Stimulated activated CD4-positive, alpha-beta T cell treated with anti-CD3 and anti-CD28 coated beads, Interleukin-15, amount 100 ng/mL, for 1 hour (primary cell): ENCODE measurements around the gene PXDC1.

Experiments
- DNase-seq, 2 donors: peaks; one replicate each; pipeline ENCODE4 v3.0.0-alpha.2; 2020; ENCODE audit warnings: low read depth in 1 of 2, low spot score in 1 of 2

Gene PXDC1, protein sequence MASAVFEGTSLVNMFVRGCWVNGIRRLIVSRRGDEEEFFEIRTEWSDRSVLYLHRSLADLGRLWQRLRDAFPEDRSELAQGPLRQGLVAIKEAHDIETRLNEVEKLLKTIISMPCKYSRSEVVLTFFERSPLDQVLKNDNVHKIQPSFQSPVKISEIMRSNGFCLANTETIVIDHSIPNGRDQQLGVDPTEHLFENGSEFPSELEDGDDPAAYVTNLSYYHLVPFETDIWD

DNA sequence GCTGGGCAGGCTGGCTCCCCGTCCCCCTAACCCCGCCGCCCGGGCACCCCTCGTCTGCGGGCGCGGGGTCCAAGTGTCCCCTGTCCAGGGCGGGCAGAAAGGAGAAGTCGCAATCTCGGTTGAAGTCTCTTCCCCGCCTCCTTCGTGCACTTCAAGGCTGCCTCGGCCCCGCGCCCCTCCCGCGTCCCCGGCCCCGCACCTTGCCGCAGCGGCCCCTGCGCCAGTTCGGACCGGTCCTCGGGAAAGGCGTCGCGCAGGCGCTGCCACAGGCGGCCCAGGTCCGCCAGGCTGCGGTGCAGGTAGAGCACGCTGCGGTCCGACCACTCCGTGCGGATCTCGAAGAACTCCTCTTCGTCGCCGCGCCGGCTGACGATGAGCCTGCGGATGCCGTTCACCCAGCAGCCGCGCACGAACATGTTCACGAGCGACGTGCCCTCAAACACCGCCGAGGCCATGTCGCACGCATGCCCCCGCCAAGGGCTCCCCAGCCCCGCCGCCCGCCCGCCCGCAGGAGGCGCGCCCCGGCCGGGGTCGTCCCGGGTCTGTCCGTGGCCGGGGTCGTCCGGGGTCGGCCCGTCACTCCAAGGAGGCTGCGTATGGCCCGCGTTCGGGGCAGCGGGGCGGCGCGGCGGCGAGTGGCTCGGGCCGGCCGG is at the start of gene PXDC1:
PXDC1 (minus strand) TSS at position 637 of the 653 bp plus-strand sequence; CDS start at position 455, 182 bp downstream.
- no peak for DNase-seq

DNA sequence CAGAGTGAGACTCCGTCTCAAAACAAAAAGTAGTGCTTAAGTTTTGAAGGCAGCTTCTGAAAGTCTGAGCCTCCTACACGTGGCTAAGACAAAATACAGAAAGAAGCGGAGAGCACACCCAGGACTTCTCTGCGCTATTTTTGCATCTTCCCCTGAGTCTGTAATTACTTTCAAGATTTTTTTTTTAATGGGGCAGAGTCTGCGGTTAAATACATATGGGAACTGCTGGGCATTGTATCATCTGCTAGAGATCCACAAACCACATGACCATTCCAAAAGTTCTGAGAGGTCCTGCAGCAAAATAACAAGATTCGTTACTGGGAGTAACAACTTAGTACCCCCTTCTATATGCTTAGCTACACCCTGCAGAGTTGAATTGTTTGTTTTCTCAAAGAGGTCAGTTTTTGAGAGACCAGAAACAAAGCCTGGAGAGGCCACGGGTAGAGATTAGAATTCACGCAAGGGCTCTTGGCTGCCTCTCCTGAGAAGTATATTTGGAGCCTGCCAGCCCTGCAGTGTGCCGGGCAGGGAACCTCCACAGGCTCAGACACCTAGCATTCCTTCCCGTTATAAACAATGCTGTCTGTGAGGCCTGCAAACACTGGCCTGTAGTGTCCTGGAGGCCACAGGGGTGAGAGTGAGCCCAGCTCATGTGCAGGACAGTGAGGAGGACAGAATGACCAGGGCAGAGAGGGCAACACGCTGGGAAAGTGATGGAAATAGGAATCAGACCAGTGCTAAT is 49.5 kb upstream of the PXDC1 start:
- DNase-seq = no peak

DNA sequence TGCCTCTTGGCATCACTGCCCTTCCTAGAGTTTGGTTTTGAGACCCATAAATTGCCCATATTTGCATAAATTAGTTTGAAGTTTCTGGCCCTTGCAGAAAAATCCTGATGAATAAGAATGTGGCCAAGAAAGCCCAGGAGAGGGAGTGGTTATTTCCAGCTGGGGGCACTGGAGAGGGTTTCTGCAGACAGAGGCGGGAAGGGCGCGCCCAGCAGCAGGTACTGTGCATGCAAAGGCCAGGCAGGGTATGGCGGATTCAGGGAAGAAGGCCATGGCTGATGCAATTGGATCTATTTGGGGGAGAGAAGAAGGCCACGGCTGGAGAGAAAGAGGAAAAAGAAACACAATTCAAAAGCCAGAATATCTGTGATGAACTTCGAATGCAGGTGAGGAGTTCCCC is 48.2 kb upstream of the PXDC1 start:
- no peak for DNase-seq

DNA sequence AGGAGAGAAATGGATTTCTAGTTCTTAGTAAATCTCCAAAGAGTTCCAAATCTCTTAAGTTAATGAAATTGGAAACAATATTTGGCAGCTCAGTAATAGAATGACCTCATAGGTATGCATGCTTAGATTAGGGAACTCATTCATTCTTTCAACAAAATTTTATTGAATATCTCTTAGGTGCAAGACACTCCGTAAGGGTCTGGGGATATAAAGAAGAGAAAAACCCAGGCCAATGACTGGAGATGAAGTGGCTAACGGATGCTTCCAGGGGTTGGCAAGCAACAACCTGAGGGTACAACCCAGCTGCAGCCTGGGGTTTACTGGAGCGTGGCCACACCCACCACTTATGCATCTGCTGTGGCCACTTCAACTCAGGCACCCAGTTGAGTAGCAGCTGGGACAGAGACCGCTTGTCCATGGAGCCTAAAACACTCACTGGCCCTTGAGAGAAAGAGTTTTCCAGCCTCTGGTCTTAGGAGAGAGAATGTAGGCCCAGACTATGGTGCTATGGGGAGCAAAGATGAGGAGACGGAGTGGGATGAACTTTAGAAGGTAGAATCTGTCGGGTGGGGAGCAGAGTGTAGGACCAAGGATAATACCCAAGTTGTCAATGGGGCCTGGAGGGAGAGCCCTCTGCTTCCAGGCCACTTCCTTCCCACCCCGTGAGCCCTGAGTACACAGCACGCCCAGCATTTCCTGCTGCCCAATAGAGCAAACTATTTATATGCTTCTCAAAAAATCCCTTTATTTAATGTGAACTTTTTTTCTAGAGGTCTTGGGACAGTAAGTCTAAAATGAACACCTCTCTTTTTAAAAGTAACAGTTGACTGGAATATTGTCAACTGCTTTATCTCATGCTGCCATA is 46.8 kb upstream of the PXDC1 start:
- no peak for DNase-seq

DNA sequence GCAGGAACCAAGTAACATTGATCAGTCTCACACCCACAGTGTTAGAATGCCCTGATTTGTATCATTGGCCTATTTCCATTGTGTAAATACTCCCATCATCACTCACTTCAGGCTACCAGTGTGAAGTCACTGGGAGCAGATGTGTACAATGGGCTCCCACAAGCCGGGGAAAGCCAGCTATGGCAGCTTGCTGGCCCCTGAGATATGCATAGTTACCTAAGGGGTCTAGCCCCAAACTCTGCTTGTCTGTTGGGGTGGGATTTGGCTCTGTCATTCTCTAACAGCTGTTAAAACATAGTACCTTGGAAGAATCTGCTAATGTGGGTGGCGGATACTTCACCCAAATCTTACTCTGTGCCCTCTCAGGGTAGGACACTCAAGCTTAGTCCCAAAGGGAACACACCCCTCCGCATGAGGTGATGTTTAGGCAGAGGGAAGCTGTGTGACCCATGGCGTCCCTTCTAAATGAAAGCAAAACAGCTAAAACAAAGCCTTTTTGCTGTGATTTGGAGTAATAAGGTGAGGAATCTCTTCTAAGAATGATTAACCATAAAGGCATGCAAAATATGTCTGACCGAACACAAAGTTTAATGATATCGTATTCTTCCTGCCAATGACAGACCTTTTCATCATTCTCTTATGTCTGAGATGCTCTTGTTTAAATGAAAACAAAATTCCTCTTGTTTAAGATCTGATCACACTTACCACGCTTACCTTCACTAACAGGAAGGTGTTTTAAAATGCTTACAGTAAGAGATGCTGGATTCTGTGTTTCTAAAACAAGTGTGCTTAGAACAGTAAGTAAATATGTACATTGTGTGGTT is 45.9 kb upstream of the PXDC1 start:
- DNase-seq = no peak

DNA sequence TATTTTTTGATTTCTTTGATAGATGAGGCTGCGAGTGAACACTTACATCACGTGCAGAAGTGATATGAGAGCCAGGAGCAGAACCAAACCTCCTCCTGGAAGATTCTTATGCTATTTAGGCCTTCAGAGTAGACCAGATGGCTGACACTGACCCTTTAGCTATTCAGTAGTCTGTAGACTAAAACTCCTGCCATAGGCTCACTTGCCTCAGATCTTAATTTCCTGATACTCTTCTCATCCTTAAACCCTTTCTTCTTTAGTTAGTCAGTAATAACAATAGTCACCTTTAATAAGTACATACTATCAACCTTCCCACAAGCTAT is 45.2 kb upstream of the PXDC1 start:
- DNase-seq = no peak

DNA sequence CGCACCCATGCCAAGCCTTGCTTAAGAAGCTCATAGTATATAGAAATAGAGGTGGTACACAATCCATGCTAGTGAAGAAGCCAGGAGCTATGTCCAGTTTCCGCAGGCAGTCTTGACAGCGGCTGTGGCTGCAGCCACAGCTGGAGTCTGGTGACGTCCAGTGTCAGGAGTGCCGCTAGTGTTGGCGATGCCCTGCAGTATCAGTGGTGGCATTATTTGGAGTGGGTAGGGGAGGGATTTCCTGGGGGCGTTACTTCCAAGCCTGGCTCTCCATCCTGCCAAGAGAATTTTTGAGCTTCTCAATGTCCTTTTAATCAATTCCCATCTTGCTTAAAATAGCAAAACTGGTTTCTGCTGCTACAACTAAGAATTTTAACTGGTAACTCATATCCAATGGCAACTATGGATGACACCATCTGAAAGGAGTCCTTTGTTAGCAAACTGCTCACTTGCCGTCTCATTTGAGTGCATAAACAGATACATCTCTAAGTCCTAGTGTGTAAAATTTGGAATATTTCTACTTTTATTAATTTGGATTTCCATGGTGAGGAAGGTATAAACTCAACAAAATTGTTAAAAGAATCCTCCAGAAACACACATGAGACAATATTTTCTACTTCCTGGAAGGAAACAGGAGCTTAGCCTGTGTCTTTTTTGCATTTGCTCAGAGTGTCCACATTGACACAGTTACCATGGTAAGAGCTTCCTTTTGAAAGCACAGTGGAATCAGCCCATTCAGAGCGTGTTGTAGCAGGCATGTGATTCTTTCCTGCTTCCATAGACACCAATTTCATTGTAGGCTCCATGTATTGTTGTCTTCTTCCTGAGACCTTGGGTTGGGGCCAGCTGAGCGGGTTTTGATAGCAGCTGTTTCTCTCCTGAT is 44.6 kb upstream of the PXDC1 start:
- no peak for DNase-seq

DNA sequence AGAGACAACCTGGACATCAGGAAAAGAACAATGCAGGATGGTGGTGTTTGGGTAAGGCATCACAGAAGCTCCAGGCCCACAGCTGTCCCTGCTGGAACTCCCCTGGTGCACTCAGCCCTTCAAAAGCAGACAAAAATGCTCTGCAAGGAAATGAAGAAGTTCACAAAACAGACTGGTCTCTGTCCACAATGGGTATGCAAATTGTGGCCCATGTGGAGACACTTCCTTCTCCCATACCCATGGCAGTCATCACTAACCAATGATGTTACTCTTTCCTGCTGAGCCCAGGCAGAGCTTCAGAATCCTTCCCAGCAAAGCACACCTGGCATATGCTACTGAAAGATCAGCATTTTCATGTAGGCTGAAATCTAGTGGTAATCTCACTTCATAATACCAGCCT is 42.6 kb upstream of the PXDC1 start:
- DNase-seq = no peak

DNA sequence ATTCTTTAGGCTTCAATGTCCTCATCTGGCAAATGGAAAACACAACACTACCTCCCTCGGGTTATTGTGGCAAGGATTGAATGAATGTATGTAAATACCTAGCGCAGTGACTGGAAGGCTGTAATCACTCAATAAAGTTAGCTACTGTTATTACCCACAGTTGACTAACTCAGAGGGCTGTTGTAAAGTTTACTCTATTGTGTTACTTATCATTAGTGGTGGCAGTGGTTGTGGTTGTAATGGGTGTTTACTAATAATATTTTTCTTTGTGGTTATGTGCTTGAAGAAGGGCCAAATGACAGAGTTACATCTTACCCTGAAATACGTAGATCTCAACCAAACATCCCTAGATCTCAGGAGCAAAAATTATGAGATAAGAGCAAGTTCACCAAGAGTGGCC is 42.0 kb upstream of the PXDC1 start:
- DNase-seq = no peak

DNA sequence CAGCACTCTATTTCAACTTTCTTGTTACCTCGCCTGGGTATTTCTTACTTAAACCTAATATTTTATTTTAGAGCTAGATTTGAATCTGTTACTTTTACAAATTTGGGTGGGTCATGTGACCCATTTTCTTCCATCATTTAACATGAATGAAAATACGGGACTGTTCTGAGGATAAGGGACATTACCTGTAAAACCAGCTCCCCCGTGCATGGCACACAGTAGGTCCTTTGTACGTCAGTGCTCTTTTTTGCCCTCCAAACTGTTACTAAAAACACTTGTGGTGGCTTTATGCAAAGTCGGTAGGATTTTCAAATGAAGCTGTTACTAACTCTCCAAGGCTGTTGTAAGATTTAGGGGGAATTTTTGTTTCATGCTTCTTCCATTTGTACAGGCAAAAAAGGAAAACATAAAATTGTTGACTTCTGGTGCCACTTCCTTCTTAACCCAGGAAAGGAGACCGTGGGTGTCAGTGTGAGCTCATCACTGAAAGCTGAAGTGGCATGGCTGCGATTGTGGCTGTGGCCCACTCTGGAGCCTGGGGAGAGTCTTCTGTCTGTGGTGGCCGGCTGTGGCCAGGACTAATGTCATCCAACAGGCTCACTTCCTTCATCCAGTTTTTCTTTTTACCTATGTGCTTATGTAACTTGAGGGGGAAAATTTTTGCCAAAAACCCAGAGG is 40.2 kb upstream of the PXDC1 start:
- no peak for DNase-seq

DNA sequence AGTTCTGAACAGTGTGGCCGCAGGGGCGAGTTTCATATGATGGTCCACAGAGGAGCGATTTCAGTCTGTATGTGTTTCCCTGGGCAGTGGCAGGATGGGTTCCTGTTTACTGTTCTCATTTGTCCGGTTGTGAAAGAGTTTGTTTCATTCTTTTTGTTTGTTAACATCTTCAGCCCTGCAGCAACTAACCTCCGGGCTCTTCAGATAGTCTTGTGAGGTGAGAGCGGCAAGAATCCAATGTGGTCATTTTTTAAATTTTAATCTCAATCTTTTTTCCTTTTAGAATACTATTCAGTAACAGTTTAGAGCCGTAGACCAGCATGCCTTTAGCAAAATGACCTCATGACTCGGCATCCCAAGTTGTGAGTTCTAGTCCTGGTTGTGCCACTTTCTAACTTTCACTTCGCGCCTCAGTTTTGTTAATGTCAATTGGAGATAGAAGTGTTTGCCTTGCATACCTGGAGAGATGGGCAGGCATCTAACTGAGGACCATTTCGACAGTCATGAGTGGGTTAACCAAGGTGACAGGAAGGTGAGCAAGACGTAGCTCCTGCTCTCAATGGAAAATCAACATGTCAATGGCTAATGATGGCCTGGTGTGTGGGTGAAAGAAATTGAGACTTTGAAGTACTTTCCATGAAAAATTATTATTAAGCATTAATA is 38.5 kb upstream of the PXDC1 start:
- DNase-seq = no peak

DNA sequence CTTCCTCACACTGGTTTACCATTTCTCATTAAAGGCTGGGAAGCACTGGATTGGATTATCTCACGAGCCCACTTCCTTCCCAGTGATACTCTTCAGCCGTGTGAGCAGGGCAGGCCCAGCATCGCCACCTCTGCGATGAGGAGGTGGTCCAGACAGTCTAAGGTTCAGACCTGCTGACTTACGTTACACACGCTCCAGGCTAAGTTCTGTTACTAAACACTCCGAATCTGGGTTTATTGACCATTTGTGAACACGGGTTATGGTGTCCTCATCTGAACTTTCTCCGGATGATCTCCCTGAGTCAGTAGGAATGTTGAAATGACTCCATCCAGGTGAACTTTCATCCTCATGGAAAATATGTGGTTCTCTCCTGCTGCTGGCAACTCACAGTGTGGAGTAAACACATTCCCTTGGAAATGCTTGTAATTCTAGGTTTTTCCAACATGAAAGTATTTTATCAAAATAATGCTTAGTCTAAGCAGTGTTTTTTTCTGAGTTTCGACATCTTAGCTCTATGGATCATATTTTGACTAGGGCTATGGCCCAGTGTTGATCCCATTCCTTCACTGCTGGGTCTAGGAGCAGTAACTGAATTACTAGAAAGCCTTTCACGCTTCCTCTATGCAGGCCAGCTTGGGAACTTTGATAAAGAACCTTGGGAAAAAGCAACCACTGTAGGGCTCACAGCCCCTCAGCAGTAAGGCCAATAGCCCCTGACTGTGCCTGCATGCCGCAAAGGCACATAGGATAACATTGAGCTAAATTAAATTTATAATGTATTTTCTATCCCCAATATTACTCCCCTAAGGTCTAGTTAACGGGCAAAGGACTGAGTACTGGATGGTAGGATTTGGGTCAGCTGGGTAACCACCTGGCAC is 37.7 kb upstream of the PXDC1 start:
- DNase-seq = no peak

DNA sequence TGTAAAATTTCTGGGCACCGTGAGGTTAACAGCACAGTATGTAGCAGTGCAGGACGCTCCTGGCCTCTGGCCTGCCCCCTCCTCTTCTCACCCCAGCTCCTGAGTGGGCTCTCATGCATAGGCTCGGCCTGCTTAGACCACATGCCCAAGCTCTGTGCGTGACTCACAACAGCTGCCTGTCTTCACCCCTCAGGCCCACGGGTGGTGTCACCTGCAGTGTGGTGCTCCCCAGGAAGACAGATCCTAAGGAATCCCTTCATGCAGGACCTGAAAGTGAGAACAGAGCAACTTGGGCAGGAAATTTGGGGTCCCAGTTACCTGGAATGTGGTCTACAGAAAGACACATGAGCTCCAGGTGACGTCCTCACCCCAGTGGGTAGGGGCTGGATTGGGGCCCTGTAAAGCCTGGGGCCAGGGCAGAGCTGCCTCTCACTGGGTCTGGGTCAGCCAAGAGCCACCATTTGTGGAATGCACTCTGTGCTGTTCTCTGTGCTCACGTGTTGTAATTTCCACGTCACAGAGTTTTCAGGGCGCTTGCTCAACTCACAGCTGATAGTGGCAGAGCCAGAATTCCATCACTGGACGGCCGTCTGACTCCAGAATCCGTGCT is 37.0 kb upstream of the PXDC1 start:
- no peak for DNase-seq

DNA sequence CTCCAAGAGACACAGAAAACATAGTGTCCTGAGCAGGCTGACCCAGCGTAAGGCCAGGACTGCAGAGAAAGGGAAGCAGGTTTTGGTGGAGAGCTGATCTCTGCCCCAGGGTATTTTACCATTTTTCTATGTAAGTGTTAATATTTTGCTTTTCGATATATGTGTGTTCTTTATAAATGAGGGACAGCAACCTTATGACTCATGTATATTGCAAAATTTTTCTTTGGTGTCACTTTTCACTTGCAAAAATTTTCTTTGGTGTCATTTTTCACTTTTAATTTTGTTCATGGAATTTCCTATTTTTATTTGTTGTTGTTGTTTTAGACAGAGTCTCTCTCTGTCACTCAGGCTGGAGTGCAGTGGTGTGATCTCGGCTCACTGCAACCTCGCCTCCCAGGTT is 34.6 kb upstream of the PXDC1 start:
- DNase-seq = no peak

DNA sequence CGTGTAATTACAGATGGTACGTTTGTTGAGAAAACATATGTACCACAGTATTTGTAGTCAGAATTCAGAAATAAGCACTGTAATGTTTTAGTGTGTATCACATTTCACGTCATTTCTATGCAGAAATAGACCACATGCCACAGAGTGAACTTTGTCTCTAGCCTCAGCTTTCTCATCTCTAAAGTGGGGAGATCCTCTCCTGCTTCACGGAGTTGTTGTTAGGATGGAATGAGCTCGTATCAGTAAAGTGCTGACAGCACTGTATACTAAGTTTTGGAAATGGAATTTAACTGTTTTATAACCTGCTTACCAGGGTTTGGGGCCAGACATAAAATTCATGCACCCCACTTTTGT is 34.2 kb upstream of the PXDC1 start:
- no peak for DNase-seq

DNA sequence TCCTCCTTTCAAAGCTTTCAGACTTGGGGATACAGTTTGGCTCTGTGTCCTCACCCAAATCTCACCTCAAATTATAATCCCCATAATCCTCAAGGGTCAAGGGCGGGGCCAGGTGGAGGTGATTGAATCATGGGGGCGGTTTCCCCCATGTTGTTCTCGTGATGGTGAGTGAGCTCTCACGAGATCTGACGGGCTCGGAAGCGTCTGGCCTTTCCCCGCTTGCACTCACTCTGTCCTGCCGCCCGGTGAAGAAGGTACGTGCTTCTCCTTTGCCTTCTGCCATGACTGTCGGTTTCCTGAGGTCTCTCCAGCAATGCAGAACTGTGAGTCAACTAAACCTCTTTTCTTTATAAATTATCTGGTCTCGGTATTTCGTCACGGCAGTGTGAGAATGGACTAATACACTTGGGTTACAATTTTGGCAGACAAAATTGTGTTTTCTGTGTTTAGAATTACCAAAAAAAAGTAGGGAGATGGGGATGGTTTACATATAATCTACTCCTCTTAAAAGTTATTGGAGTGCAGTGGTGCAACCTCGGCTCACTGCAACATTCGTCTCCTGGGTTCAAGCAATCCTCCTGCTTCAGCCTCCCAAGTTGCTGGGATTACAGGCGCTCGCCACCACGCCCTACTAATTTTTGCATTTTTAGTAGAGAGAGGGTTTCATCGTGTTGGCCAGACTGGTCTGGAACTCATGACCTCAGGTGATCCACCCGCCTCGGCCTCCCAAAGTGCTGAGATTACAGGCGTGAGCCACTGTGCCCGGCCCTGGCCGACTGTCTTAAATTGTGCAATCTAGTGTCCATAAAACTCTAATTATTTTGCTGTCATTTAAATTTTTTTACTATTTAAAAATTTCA is 33.6 kb upstream of the PXDC1 start:
- no peak for DNase-seq
